ENCODE results near the gene SCP2D1.

SCP2D1 gene

DNA sequence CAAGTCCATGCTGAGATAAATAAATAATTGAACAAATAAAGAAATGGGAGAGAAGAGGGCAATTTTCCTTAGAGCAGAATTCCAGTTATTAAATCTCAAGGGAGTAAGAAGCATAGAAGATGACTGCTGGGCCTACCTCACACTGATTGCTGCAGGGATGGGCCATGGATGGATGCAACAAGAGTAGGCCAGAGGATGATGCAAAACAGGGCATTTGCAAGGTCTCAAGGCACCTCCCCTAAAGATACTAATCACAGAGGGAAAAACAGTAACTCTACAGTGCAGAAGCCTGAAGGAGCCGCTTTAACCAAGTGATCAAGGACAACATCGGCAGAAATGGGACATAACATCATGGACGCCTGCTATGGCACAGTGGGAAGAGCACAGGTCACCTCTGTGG, 1.7 kb upstream of the SCP2D1 start:
- no peak for FAIRE-seq
- DNase-seq (ENCODE audit: insufficient read length, low spot score), result no peak

DNA sequence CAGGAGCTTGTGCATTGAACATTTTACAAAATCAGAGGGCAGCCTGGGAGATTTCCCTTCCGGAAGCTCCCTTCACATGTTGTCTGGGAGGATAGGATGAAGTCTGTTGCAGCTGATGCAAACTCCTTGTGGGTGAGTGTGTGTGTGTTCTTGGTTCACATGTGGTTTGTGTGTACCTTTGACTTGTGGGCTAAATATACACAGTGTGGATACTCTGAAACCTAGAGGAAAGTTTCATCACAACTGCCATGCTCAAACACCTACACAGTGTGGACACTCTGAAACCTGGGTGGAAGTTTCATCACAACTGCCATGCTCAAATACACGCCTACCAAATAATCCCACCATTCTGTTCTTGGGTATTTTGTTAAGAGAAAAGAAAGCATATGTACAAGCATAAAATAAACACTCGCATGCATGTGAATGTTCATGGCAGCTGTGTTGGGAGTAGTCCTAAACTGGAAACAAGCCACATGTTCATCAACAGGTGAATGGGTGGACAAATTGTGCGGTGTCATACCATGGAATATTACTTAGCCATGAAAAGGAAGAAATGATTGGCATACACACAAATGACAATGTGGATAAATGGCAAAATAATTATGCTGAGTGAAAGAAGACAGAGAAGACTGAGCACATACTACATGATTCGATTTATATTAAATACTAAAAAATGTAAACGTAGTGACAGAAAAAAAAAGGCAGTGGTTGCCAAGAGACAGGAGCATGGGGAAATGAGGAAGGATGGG, 1.8 kb downstream of the SCP2D1 start:
- FAIRE-seq, result no peak
- no peak for DNase-seq (ENCODE audit: insufficient read length, low spot score)

DNA sequence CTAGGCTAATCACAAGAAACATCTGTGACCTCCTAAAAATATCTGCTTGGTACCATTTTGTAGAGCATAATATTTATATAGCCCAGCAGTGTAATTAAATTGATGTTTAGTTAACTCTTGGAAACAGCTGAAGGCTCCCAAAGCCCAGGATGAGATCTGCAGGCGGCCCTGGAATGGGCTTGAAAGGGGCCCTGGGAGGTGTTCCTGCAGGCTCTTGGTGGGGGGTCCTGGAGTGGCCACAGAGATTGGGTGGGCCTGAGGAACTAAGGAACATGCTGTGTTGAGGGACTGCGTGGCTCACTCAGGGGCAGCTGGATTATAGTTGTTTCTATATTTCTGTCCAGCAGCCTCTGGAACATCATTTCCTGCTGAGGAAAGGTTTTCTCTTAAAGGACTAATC, 9.2 kb downstream of the SCP2D1 start:
- DNase-seq (ENCODE audit: insufficient read length, low spot score) (no peak), FAIRE-seq (no peak)

DNA sequence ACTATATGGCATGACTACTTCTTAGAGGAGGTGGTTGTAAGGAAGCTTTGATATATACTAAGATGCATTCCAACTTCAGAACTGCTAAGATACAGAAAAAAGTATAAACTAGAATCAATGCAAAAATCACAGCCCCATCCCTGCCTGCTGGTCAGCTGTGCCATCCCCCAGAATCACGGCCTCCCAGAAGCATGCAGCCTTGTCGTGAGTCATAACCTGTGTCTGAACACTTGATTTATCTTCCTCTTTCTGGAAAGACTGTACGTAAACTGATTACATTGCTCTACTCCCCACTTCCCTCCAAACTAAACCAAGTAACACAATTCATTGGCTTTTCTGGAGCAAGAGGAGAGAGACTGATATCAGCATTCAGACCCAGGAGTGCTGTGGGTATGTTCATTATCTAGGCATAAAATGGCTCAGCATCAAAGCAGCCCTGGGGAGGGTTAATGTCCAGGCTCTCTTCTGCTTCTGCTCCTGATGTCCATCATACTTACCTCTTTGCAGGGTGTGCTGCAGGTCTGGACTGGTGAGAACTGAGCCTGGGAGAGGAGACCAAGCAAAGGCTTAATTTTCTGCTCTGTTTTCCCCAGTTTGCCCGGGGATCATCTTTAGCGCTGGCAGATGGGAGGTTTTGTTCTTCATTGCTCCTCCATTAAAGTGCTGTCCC, 18.4 kb downstream of the SCP2D1 start:
- FAIRE-seq (no peak), DNase-seq (ENCODE audit: insufficient read length, low spot score) (no peak)

DNA sequence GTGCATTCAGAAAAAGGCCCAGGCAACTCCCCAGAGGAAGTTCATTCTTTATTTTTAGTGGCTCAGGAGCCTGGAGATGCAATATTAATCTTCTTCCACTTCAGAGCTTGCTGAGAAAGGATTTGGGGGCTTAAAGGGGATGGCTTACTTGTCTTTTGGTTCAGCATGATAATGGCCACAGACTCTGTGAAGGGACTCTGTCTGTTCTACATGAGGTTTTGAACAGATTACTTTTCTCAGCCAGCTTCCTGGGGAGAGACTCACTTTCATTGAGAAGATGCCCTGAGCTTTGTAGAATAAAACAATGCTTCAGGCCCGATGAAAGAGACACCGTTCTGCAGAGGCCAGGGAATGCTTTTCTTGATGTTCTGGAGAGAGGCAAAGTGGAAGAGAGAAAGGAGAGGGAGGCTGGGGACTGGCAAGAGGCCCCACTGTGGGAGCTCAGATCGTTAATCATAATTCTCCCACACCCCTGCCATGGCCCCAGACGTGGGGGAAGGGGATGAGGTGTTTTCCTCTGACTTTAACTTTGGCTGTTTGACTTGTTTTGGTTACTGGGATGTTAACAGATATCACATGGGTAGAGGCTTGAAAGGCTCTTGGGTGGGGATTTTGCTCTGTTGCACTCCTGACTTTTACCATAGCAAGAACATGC, 19.1 kb downstream of the SCP2D1 start:
- FAIRE-seq, result no peak

DNA sequence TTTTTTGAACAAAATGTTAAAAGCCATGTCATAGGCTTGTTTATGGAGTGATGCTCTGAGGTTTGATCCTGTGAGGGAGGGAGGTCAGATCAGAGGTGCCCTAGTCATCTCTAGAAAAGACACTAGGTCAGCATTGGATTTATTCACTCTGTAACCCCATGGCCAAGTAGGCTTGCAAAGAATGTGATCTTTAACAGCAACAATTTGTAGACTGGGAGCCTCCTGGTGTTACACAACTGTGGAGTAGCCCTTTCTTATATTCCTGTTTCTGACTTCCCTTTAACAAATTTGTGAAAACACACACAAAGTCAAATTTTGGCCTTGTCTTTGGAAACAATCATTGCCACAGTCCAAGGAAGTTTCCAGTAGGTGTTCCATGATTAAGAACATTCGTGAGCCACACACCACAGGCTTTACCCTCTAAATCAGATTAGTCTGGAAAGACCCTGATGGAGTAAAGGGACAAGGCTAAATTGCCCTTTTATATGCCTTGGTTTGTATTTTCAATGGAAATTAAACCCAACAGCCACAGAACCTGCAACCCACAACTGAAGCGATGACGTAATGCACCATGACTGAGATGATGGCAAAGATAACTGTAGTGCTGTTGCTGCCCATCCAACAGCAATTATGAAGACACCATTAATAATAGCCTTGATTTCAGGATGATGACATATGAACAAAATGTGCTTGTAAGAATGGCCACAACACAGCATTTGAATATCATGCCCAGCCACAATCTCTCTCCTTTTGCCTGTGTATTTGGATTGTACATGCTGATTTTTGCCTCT, 22.1 kb downstream of the SCP2D1 start:
- FAIRE-seq, result no peak

More for the DNA sequence above, 19.1 kb downstream of the SCP2D1 start:
- DNase-seq (ENCODE audit: insufficient read length, low spot score), result no peak

DNA sequence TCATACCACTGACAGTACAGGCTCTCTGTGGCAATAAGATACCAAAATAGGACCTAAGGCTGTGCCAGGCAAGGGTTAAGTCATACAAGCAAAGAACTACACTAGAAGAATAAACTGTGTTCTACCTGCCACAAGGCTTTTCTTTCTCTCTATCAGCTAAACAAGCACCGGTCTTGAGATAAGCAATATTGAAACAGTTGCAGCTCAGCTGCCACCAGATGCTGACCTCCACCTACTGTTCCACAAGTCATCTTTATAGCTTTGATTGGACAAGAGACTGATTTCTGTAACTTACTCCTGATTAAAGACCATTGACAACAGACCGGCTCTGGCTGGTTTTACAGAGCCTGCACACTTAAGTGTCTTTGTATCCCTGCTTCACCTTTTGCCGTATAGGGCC, 24.1 kb downstream of the SCP2D1 start:
- no peak for FAIRE-seq
- DNase-seq (ENCODE audit: insufficient read length, low spot score), result no peak

More for the DNA sequence above, 22.1 kb downstream of the SCP2D1 start:
- DNase-seq (ENCODE audit: insufficient read length, low spot score), result no peak

DNA sequence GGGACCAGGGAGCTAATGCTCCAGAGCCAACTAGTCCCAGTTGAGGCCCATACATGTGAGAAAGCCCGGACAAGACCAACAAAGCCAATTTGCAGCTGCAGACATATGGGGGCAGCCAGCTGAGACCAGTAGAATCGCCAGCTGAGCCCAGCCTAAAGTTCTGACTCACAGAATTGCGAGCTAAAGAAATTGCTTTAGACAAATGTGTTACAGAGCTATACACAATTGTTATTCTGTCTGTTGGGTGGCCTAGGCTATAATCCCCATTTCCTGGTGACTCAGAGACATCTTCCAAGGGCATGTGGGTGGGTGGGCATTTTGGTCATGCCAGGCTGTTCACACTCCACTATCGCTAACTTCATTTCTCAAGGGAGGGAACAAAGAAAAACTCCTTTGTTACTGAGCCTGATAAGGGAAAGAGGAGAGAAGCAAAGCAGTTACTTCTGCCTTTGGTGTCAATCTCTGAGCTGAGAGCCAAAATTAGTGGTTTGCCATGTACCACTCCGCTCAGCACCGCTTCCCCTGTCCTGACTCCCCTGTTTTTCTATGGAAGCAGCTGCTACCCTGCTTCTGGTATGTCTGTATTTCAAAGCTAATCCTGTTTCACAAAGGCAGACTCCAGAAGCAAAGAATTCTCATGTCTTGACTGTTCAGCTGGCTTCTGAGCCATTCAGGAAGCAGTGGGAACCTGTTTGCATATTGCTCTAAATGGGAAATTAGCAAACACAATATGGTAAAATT, 26.1 kb downstream of the SCP2D1 start:
- FAIRE-seq (no peak), DNase-seq (ENCODE audit: insufficient read length, low spot score) (no peak)

DNA sequence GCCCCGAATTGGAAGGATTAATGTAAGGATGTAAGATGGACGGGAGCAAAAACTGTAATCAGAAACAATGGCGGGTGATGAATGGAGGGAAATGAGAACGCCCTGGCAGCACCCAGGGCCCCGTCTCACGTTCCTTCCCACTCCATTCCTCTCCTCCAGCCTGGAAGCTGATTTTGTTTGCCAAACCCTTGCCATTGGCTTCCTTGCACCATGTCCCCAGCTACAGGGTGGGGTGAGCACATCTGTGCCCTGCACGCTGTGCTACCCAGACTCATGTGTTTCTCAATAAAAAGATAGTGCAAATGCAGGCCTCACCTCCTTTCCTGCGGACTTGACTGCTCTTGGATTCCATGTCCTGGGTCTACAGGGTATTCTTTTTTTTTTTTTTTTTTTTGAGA, 26.7 kb downstream of the SCP2D1 start:
- FAIRE-seq, result no peak
- DNase-seq (ENCODE audit: insufficient read length, low spot score), result no peak

DNA sequence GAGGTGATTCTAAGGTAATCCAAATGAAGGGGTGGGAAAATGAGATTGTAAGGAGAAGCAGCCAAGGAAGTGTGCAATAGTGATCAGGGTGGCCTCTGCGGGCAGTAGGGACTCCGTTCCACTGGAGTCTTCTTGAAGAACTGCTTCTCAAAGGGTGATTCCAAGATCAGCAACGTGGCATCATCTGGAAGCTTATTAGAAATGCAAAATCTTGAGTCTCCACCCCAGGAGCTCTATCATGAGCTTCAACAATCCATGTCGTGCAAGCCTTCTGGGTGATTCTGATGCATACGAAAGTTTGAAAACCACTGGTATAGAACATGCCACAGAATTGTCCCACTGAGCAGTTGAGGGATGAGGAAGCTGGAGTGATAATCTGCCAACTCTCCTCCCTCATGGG, 31.4 kb downstream of the SCP2D1 start:
- FAIRE-seq (no peak), DNase-seq (ENCODE audit: insufficient read length, low spot score) (no peak)

DNA sequence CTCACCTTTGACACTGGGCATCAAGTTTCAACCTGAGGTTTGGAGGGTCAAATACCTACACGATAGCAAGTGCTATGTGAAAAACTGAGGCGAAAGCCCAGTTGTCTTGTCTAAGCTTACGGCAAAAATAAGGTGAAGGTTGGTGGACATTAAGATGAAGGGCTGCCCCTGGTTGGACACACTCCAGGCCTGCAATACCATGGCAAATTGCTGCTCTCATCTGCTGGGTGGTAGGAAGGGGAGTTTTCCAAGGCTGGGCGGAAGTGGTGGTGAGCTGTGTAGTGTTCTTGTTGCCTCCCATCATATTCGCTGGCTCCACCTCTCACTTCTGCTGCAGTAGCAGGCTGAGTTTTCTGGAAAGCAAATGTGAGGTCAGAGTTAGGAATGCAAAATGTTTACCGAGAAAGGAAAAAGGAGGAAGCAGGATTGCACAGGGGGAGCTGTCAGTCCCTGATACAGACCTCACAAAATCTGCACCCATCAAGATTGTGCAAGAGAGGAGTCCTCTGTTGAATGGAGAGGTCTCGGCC, 33.7 kb downstream of the SCP2D1 start:
- DNase-seq (ENCODE audit: insufficient read length, low spot score) (no peak), FAIRE-seq (no peak)

DNA sequence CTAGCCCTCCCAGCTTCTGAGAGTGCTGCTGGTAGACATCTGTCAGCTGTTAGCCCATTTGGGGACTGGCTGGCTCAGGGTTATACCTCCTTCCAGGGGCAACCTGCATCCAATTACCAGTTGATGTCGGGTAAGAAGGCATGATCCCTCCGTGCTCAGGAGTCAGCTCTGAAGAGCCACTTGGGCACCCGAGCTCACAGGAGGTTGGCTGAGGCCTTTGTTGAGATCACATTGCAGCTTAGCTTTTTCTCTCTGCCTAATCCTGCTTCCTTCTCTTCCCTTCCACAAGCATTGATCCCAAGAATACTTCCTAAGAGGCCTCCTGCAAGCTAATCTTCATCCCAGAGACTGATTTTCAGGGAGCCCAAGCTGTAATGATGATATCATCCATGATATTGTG, 35.5 kb downstream of the SCP2D1 start:
- FAIRE-seq (no peak), DNase-seq (ENCODE audit: insufficient read length, low spot score) (no peak)

DNA sequence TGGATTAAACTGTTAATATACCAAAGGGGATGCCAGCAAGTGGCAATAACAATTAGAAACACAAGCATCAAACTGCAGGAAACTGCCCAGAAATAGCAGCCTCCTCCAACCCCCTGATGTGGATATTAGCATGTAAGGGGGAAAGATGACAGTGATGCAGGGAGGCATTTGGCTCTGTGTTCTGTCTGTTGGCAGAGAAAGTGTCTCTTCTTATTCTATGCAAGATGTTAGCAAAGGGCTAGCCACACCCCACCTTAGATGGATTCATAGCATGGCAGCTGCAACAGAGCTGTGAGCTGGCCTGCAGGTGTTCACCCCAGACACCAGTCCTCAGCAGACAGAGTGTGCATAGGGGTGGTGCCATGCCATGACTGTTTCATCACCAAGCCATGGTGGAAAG, 38.0 kb downstream of the SCP2D1 start:
- no peak for DNase-seq (ENCODE audit: insufficient read length, low spot score)
- no peak for FAIRE-seq

DNA sequence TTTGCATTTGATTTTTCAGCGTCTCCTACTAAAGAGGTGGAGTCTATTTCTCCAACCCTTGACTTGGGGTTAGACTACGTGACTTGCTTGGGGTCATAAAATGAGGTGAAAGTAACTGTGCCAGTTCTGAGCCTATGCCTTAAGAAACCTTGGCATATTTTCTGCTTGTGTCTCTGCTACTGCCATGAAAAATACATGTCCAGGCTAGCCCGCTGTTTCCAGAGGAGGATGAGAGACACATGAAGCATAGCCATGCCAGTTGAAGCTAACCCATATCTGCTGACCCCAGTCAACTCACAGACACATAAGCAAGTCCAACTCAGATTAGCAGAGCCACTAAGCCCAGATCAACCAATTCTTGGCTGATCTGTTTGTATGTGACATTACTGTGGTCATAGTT, 38.7 kb downstream of the SCP2D1 start:
- DNase-seq (ENCODE audit: insufficient read length, low spot score) (no peak), FAIRE-seq (no peak)

DNA sequence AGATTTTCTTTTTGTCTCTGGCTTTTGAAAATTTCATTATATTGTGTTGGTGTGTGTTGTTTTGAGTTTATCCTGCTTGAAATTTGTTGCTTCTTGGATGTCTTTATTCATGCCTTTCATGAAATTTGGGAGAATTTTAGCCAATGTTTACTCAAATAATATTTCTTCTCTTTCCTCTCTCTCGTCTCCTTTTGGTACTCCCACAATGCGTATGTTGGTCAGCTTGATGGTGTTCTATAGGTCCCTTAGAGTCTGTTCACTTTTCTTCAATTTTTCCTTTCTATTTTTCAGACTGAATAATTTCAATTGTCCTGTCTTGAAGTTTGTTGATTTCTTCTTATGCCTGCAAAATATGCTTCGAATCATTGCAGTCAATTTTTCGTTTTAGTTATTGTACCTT, 39.6 kb downstream of the SCP2D1 start:
- no peak for DNase-seq (ENCODE audit: insufficient read length, low spot score)
- FAIRE-seq, result no peak

DNA sequence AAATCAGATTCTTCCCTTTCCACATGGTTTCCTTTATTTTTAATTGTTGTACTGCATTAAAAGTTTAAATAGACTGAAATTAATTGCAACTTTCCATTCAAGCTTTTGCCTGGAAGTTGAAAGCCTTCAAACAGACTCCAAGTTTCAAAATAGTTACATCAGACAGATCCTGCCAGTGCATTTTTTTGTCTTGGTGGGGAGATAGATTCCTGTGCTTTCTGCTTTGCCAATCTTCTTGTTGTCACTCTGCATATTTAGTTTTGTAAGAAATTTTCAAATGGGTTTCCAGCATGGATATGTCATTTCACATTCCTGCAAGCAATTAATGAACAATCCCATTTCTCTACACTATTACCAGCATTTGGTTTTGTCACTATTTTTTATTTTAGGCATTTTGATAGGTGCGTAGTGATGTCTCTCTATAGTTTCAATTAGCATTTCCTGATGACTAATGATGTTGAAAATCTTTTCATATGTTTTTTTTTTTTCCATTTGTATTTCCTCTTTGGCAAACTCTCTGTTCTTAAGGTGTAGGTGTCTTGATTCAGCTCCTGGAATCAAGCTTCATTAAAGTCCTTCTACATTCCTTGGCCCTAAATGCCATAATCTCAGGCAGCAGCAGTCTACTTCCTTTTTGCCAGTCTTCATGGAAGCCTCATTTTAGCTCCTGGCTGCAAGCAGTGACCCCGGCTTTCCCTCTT, 40.5 kb downstream of the SCP2D1 start:
- no peak for FAIRE-seq

DNA sequence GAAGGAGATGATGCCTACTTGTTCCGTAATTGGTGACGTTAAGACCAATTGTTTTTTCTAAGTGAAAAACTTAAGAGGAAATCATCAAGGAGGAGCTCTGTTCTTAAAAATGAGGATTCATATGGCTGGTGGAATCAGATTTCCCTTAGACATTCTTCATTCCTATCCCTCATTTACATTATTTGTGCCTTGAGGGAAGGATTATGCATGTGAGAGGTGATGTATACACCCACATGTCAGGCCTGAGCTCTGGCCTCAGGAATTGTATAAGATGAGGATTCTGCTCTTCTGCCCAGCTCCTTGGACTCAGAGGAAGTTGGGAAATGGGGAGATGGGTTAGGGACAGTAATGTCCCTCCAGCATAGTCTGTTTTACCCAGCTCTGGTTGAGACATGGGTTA, 42.3 kb downstream of the SCP2D1 start:
- FAIRE-seq (no peak), DNase-seq (ENCODE audit: insufficient read length, low spot score) (no peak)

More for the DNA sequence above, 40.5 kb downstream of the SCP2D1 start:
- no peak for DNase-seq (ENCODE audit: insufficient read length, low spot score)

DNA sequence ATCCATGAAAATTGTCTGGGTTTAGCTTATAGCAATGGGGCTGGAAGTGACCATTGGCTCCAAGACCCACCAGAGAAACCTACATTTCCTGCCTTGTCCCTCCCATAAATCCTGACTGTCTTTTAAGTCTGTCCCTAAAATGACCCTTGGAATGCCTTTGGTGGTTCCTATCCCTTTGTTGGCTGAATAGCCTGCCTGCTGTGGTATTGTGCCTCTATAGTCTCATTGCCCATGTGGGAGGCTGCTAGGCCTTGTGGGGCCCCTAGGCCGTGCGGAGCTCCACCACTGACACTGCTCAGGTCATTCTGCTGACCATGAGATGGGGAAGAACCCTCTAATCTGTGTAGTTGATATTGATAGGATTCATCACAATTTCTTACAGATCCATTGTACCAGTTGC, 43.3 kb downstream of the SCP2D1 start:
- no peak for DNase-seq (ENCODE audit: insufficient read length, low spot score)
- no peak for FAIRE-seq

DNA sequence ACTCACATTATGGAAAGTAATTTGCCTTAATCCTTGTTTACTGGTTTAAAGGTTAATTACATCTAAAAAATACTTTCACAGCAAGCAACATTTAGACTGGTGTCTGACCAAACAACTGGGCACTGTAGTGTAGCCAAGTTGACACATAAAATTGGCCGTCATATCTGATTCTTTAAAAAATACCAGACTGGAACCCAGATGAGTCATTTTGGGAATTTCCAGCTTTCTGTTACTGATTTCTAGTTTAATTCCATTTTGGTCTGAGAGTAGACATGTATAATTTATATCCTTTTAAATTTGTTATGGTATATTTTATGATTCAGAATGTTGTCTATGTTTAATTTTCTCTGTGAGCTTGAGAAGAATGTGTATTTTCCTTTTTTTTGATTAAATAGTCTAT, 44.1 kb downstream of the SCP2D1 start:
- DNase-seq (ENCODE audit: insufficient read length, low spot score), result no peak
- FAIRE-seq, result no peak

DNA sequence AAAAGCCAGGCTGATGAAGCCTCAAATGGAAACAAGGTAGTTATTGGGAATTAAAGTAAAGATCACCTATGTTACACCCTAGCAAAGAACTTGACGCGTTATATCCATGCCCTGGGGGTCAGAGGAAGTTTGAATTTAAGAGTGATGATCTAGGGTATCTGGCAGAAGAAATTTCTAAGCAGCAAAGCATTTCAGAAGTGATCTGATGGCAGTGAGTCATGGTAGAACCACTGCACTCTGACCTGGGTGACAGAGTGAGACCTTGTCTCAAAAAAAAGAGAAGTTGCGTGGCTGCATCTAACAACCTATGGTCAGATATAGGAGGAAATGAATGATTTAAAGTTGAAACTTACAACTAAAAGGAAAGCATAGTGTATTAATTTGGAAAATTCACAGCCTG, 45.2 kb downstream of the SCP2D1 start:
- no peak for DNase-seq (ENCODE audit: insufficient read length, low spot score)
- no peak for FAIRE-seq

Measured in GM19239 (cell line).